SK-MEL-5 (cell line): ENCODE results near the gene KLHL18. TPM values are rescaled to one million over a fixed set of nuclear protein-coding genes. Genes with fewer than 3 reads are reported as not detected.
"Not testable (repeated sequence)": the region's sequence is repeated elsewhere in the genome, so short reads cannot be mapped to it uniquely, and the experiment has no call there.

Experiments used
- DNase-seq: peaks from one replicate; pipeline ENCODE4 v3.0.0-alpha.2; 2016; ENCODE audit warnings: low read depth, low spot score
- in situ Hi-C: cut with HindIII; loops from 2 replicates; pipeline ENCODE4 v1.10.0; 2016; ENCODE audit warnings: low sequenced_read_pairs, high pct_unique_total_duplicates, low pct_unique_long_range_greater_than_20kb
- total RNA-seq: library from RNA; depleted of rRNA; stranded (reverse); fragments of >200 nt; shearing (Covaris generic); gene quantifications from 2 replicates; pipeline ENCODE4 v1.2.3, GENCODE V29; 2014

The KLHL18 gene
- total RNA-seq, 1 experiment from 2014 or later, result 14.9 TPM

DNA sequence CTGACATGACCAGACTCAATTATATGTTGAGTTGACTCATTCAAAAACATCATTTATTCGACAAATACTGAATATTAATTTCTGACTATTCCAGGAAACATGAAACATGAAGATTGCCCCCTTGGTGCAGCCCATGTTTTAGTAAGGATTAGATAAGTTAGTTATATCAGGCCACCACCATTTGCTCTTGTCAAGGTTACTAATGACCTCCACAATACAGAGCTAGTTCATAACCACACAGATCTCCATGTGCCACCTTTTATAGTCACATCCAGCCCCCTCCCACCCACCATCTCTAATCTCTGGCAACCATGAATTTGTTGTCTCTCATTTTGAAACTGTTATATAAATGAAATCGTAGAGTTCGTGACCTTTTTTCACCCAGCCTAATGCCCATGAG, 15.7 kb downstream of the KLHL18 start:
- in situ Hi-C loops, result no loop called here
- DNase-seq, result no peak

DNA sequence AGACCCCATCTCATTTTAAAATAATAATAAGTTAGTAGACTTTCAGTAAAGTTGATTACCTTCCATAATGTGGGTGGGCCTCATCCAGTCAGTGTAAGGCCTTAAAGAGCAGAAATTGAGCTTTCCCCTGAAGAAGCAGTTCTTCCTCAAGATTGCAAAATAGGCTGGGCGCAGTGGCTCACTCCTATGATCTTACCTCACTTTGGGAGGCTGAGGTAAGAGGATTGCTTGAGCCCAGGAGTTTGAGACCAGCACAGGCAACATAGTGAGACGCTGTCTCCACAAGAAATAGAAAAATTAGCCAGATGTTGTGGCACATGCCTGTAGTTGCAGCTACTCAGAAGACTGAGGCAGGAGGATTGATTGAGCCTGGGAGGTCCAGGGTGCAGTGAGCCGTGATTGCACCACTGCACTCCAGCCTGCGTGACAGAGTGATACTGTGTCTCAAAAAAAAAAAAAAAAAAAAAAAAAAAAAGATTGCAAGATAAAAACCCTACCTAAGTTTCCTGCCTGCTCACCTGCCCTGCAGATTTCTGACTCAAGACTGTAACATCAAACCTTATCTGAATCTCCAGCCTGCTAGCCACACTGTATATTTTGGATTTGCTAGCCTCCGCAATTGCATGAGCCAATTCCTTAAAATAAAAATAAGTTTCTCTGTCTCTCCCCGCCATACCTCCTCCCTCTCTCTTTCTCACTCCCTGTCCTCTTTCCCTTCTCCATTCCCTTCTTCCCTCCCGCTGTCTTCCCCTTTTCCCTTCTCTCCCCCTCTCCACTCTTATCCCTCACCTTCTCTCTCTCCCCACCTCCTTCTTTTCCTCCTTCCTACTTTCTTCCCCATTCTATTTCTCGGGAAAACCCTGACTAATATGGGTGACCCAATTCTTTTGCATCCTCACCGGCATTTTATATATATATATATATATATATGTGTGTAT, 16.9 kb downstream of the KLHL18 start:
- in situ Hi-C loops, result no loop called here
- DNase-seq, result no peak

DNA sequence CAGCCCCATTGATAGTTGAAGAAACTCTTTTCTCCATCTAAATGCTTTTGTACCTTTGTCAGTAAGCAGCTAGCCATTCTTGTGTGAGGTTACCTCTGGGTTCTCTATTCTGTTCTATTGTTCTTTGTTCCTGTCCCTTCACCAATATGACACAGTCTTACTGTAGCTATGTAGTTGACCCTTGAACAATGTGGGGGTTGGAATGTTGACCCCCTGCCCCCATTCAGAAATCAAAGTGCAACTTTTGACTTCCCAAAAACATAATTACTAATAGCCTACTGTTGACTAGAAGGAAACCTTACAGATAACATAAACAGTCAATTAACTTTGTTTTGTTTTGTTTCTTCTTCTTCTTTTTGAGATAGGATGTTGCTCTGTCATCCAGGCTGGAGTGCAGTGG, 18.7 kb downstream of the KLHL18 start:
- in situ Hi-C loops, result no loop called here

DNA sequence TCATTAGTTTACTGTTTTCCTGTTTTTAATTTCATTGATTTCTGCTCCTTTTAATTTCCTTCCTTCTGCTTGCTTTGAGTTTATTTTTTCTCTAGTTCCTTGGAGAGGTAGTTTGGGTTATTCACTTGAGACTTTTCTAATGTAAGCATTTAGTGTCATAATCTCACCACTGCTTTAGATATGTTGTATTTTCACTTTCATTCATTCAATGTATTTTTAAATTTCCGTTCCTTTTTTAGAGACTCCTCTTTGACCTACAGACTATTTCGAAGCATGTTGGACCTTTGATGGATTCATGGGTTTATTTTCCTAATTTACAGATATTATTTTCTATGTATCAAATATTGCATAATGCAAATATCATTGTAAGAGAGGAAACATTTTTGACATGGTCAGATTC, 23.3 kb downstream of the KLHL18 start:
- in situ Hi-C loops, result no loop called here
- no peak for DNase-seq

More for the DNA sequence above, 18.7 kb downstream of the KLHL18 start:
- no peak for DNase-seq

DNA sequence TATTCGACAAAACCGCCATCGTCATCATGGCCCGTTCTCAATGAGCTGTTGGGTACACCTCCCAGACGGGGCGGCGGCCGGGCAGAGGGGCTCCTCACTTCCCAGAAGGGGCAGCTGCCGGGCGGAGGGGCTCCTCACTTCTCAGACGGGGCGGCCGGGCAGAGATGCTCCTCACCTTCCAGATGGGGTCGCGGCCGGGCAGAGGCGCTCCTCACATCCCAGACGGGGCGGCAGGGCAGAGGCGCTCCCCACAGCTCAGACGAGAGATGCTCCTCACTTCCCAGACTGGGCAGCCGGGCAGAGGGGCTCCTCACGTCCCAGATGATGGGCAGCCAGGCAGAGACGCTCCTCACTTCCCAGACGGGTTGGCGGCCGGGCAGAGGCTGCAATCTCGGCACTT, 26.5 kb downstream of the KLHL18 start:
- in situ Hi-C loops, DNase-seq: not testable (repeated sequence)

DNA sequence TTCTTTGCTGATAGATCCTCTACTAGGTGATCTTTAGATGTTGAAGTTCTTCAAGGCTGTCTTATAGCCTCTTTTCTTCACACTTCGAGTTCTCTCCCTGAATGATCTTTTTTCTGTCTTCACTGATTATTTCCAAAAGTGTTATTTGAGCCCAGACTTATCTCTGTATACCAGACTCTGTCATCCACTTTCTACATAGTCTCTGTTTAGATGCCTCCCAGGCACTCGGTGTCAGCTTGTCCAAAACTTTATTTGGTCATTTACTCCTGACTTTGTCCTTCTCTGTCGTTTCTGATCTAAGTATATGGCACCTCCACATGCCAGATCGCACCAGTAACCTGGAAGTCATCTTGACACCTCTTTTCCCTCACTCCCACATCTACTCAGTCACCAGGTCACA, 27.6 kb downstream of the KLHL18 start:
- in situ Hi-C loops, result no loop called here
- no peak for DNase-seq

DNA sequence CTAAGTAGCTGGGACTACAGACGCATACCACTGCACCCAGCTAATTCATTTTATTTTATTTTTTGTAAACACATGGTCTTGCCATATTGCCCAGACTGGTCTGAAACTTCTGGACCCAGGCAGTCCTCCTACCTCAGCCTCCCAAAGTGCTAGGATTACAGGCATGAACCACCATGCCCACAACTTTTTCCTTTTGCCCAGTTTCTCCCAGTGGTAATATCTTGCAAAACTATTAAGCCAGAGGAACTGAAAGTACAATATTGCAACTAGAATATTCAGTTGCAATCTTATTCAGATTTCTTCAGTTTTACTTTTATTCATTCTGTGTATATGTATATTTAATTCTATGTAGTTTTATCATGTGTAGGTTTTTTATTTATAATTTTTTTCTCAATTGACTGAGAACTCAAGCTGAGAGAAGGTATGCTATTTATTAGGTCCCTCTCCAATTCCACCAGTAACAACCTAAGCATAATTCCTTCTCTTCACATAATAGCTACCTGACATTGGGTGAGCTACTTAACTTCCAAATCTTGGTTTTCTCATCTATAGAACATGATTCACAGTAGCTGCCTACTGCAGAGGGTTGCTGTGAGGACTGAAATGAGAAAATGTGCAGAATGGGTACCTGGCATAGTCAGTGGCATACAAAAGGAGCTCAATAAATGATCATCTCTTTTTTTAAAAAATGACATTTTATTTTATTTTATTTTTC, 30.8 kb downstream of the KLHL18 start:
- in situ Hi-C loops, result no loop called here
- DNase-seq, result no peak

DNA sequence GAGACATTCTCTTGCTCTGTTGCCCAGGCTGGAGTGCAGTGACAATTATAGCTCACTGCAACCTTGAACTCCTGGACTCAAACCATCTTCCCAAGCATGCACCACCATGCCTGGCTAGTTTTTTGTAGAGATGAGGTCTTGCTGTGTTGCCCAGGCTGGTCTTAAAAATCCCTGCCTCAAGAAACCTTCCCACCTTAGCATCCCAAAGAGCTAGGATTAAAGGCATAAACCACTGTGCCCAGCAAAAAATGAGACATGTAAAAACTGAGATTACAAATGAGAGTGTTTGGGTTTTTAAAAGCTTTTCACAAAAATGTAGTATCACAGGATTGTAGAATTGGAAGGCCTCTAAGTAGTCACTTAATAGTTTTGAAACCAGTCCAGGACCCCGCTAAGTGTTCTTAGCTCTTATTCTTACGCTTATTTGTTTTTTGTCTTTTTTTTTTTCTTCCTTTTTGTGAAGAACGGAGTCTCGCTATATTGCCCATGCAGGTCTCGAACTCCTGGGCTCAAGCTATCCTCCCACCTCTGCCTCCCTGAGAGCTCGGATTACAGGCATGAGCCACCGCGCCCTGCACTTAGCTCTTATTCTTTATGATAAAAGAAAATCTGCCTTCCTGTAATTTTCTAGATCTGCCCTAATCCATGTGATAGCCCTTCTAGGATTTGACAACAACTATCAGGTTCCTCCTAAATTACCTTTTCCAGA, 31.5 kb downstream of the KLHL18 start:
- no peak for DNase-seq
- in situ Hi-C loops, result no loop called here

DNA sequence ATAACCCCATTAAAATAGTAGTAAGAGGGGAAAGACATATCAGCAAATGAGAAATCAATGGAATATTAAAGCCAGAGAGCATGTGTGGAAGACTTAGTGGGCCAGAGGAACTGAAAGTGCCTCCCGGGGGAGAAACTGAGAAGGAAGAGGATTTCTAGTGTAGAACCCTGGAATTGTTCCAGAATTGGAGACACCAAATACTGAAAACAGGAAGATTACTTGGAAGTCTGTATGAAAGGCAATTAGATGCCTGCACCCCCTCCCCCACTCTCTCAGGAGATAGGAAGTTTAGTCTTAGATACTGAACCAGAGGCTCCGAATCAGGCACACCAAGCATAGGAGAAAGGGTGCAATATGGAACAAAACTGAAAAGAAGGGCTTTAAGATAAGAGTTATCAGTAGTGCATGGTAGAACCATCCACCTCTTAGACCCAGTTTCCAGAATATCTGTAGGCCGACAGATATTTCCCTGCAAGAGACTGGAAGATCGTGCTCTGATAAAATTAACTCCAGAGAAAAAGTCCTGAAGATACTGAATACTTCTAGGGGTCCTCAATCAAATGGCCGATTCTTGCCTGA, 32.4 kb downstream of the KLHL18 start:
- DNase-seq, result peak; percentile 9
- in situ Hi-C loops, result no loop called here

DNA sequence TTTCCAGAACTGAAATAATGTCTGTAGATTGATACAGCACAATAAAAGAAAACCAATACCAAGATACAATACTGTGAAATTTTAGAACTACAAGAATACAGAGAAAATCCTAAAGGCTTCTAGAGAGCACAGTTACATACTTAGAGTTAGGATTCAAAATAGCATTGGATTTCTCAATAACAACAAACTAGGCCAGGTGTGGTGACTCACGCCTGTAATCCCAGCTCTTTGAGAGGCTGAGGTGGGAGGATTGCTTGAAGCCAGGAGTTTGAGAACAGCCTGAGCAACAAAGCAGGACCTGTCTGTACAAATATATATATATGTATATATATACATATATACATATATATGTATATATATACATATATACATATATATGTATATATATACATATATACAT, 33.4 kb downstream of the KLHL18 start:
- DNase-seq, in situ Hi-C loops: not testable (repeated sequence)

DNA sequence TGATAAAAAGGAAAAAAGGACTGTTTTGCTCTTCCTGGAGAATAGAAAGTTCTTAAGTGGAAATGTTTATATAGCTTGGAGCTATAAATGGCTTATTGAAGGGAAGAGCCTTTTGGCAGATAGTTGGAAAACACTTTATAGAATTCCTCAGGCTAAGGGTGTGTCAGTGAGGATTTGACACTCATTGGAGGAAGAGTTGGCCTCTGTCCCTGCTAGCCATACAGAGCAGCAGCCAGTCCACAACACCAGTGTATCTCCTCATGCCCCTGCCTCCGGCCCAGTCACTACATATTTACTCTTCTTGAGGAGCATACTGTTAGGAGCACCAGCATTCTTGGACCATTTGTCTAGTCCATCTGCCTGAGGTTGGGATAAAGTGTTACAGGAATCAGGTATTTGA, 36.2 kb downstream of the KLHL18 start:
- in situ Hi-C loops, result no loop called here
- DNase-seq, result no peak

DNA sequence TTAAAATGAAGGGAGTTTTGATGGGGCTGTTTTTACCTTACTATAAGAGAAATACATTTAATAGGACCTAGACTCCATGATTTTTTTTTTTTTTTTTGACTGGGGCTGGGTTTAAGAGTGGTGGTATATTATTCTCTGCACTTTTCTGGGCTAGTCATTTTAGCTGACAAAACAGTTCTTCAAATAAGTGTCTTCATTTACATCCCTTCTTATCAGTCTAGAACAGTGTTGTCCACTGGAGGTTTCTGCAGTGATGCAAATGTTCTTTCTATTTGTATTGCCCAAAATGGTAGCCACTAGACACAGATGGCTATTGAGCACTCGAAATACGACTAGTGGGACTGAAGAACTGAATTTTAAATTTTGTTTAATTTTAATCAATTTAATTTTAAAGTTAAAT, 37.2 kb downstream of the KLHL18 start:
- DNase-seq, result no peak
- in situ Hi-C loops, result no loop called here

DNA sequence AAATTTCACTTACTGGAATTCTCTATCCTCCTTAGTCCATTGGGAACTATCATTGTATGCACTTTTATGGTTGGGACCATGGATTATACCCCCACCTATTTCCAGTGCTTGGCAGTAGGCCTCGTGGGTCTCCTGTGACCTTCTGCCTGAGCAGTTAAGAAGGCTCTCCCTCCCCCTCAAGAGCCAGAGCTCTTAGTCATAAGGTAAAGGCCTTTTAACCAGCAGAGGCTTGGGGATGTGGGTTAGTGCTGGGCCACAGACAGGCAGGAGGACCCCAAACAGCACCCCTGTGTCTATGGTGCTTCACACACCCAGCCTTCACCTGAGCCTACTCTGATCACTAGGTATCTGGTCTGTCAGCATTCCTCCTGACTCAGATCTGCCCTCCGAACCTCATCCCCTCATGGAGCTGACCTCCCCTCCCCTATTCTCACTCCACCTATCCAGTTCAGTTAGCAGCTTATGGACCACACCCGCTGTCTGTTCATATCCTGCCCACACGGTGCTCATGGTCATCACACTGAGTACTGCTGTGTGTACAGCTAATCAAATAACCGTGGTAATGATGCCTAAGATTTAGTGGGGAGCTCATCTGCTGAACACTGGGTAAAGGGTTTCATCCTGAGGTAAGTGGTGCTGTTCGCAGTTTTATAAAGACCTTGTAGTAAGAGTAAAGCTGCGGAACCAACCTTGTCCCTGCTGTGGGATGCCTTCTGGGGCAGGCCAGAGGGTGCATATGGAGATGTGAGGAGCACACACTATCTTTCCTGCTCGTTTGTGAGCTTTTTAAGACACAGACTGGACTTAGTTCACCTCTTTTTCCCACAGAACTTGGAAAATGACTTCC, 40.9 kb downstream of the KLHL18 start:
- DNase-seq, result no peak
- in situ Hi-C loops, result no loop called here

DNA sequence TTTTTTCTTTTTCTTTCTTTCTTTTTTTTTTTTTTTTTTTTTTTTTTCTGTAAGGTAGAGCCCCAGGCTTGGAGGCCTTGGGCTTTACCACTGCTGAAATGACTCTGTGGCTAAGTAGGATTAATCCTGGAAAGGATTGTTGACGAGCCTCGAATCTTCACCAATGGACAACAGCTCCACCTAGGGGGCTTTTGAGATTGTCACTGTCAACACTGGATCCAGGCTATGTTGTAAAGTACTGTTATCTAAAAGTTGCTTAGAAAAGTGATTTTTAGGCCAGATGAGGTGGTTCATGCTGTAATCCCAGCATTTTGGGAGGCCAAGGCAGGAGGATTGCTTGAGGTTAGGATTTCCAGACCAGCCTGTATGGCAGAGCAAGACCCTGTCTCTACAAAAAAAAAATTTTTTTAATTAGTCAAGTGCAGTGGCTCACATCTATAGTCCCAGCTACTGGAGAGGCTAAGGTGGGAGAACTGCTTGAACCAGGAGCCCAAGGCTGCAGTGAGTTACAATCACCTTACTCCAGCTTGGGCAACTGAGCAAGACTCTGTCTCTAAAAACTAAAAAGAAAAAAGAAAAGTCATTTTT, 41.6 kb downstream of the KLHL18 start:
- in situ Hi-C loops, result no loop called here
- DNase-seq, result peak; percentile 82

DNA sequence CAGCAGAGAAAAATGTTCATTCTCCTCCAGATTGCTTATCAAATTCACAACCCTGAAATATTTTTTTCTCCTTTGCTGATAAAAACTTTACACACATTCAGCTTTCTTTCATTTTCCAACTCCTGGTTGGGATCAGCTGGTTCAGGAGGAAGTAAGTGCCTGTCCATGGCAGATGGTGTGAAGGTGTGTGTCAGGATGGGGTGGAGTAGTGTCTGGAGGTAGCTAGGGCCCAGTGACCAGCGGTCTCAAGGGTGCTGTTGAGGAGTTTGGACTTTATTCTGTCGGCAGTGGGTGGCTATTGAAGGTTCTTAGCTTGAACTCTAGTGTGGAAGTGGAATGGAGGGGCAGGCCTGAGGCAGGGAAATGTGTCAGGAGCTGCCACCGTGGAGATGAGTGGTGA, 51.2 kb downstream of the KLHL18 start:
- no peak for DNase-seq
- in situ Hi-C loops, result no loop called here

DNA sequence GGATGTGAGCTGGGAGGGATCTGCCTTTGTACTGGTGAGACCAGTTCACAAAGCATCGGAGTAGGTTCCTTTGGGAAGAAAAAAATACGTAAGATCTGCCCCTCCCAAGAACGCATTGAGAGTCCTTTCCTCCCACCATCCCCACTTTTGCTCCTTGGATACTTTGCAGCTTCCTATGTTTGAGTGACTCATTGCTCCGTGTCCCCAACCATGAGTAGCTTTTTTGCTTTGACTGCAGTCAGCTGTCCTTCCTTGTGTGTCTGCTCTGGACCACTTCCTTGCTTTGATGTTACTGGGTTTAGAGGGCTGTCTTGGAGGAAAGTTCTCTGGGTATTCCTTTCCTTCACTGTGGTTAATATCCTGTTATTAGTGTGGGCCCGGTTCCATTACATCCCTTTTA, 54.9 kb downstream of the KLHL18 start:
- in situ Hi-C loops, result no loop called here
- no peak for DNase-seq

DNA sequence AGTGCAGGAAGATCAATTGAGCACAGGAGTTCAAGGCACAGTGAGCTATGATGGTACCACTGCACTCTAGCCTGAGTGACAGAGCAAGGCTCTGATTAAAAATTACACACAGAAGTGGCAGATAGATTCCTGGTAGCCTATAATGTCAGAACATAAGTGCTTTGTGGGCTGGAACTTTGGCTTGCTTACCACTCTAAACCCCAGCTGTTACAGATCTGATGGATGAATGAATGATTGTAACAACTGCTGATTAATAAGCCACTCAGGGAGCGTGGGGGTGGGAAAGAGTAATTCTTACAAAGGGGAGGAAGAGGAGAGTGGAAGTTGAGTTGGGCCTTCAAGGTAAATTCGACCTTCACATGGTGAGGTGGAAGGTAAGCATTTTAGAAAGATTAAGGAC, 57.2 kb downstream of the KLHL18 start:
- DNase-seq, result no peak
- in situ Hi-C loops, result no loop called here
